GM19397 (cell line): ENCODE data around the gene MACROD1.
"Not testable (repeated sequence)": the region's sequence is repeated elsewhere in the genome, so short reads cannot be mapped to it uniquely, and the experiment has no call there.

ENCODE experiments used
- ATAC-seq: cut with Tn5 transposase; IDR thresholded peaks from one replicate; pipeline ENCODE4 v1.9.1; 2021; ENCODE audit warnings: mild to moderate bottlenecking, moderate library complexity; ENCODE audit not compliant: unreplicated experiment

Gene MACROD1

DNA sequence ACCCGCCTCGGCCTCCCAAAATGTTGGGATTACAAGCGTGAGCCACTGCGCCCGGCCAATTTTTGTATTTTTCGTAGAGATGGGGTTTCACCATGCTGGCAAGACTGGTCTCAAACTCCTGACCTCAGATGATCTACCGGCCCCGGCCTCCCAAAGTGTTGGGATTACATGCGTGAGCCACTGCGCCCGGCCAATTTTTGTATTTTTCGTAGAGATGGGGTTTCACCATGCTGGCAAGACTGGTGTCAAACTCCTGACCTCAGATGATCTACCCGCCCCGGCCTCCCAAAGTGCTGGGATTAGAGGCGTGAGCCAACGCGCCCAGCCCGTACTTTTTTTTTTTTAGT lies 192.0 kb downstream of the MACROD1 start:
- not testable (repeated sequence) for ATAC-seq

GRCh38 chr11:63970902-63971301 lies 195.0 kb downstream of the MACROD1 start:
- ATAC-seq = no peak

GRCh38 chr11:63969461-63969860 lies 196.5 kb downstream of the MACROD1 start:
- no peak for ATAC-seq

GRCh38 chr11:63966444-63966843 lies 199.5 kb downstream of the MACROD1 start:
- no peak for ATAC-seq

DNA sequence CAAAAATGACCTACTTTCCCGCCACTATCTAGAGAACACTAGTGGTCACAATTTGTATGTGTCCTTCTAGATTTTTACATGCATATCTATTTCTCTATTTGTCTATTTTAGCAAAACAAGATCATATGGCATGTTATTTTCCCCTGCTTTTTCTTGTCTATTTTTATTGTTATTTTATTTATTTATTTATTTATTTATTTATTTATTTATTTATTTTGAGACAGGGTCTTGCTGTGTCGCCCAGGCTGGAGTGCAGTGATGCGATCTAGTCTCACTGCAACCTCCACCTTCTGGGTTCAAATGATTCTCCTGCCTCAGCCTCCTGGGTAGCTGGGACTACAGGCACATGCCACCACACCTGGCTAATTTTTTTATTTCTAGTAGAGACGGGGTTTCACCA lies 202.0 kb downstream of the MACROD1 start:
- not testable (repeated sequence) for ATAC-seq

- no peak for ATAC-seq
These were observed 204.1 kb downstream of the MACROD1 start for GRCh38 chr11:63961608-63962412.

DNA sequence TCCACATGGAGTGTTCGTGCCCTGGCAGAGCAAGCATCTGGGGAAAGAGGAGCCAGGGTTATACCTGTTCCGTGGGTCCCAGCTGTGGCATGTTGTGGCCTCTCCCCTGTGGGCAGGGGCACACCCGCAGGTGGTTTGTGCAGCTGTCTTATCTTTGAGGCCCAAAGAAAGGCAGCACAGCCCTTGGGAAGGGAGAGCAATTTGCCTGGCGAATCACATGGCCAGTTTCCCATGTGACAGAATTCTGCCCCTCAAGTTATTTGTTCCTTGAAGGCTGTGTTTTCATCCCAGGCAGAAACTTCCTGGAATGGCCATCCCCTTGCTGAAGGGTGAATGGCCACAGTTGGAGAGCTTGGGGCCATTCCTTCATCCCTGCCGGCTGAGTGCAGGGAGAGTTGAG lies 207.9 kb downstream of the MACROD1 start:
- no peak for ATAC-seq

DNA sequence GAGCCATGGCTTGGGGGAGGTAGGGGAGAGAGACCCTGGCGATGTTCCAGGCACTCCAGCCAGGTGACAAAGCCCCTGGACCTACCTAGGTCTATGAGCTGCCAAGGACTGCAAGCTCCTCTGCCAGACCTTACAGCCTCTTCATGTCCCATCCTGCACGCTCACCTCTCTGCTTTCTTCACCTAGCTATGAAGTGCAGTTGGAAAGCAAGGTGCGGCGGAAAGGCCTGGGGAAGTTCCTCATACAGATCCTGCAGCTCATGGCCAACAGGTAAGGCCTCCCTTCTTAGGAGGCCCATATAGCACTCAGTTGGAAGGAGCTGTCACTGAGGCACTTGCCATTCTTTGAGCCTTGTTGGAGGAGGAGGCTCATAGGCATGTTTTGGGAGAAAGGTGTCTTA lies 213.3 kb downstream of the MACROD1 start:
- ATAC-seq = no peak

GRCh38 chr11:63951779-63952536 lies 214.0 kb downstream of the MACROD1 start:
- ATAC-seq = no peak
